GM23248 (cell line): ENCODE data around the gene RFXANK. TPM values are rescaled to one million over a fixed set of nuclear protein-coding genes. Genes with fewer than 3 reads are reported as not detected.

ENCODE experiments used
- DNase-seq: peaks from one replicate; pipeline ENCODE4 v3.0.0-alpha.2; 2015
- H2AFZ ChIP-seq: fragments of 200-600 bp; sonication (generic); 2 replicates; pipeline ENCODE4 v1.6.1; 2016; ENCODE audit warnings: antibody characterized with exemption
- H3F3A ChIP-seq: fragments of 200-600 bp; sonication (generic); 2 replicates; pipeline ENCODE4 v1.6.1; 2016; ENCODE audit warnings: mild to moderate bottlenecking, antibody characterized with exemption, mixed run types; ENCODE audit not compliant: insufficient read depth
- H3K27ac ChIP-seq: fragments of 200-600 bp; sonication (generic); 2 replicates; pipeline ENCODE4 v1.5.1; 2016; ENCODE audit warnings: mild to moderate bottlenecking
- H3K27me3 ChIP-seq: fragments of 200-600 bp; sonication (generic); replicated peaks from 2 replicates; pipeline ENCODE4 v1.6.1; 2016; ENCODE audit warnings: mild to moderate bottlenecking; ENCODE audit not compliant: insufficient read depth
- H3K36me3 ChIP-seq: fragments of 200-600 bp; sonication (generic); 2 replicates; pipeline ENCODE4 v1.6.1; 2016; ENCODE audit warnings: low read depth, mild to moderate bottlenecking
- H3K4me1 ChIP-seq: fragments of 200-600 bp; sonication (generic); 2 replicates; pipeline ENCODE4 v1.6.1; 2016; ENCODE audit warnings: mild to moderate bottlenecking; ENCODE audit not compliant: insufficient read depth
- H3K4me2 ChIP-seq: fragments of 200-600 bp; sonication (generic); one replicate; pipeline ENCODE4 v1.6.1; 2016; ENCODE audit warnings: mild to moderate bottlenecking; ENCODE audit not compliant: unreplicated experiment
- H3K4me3 ChIP-seq: fragments of 200-600 bp; sonication (generic); 2 replicates; pipeline ENCODE4 v1.5.1; 2016; ENCODE audit warnings: mild to moderate bottlenecking
- H3K79me2 ChIP-seq: fragments of 200-600 bp; sonication (generic); 2 replicates; pipeline ENCODE4 v1.6.1; 2016; ENCODE audit warnings: mild to moderate bottlenecking; ENCODE audit not compliant: insufficient read depth
- H3K9ac ChIP-seq: fragments of 200-600 bp; sonication (generic); 2 replicates; pipeline ENCODE4 v1.6.1; 2016; ENCODE audit warnings: mild to moderate bottlenecking
- H3K9me2 ChIP-seq: fragments of 200-600 bp; sonication (generic); 2 replicates; pipeline ENCODE4 v1.6.1; 2016; ENCODE audit warnings: mixed run types, mild to moderate bottlenecking, moderate library complexity; ENCODE audit not compliant: insufficient read depth
- H3K9me3 ChIP-seq: fragments of 200-600 bp; sonication (generic); one replicate; pipeline ENCODE4 v1.6.1; 2017; ENCODE audit warnings: low read depth
- H4K20me1 ChIP-seq: fragments of 200-600 bp; sonication (generic); 2 replicates; pipeline ENCODE4 v1.6.0; 2016; ENCODE audit not compliant: insufficient read depth
- EZH2 ChIP-seq: fragments of 200-600 bp; sonication (generic); IDR thresholded peaks from 2 replicates; pipeline ENCODE4 v1.6.1; 2018; ENCODE audit warnings: antibody characterized with exemption, mild to moderate bottlenecking; ENCODE audit not compliant: insufficient read depth, poor library complexity, severe bottlenecking
- EZH2phosphoT487 ChIP-seq: fragments of 200-600 bp; sonication (generic); IDR thresholded peaks from 2 replicates; pipeline ENCODE4 v1.6.1; 2018; ENCODE audit warnings: antibody characterized with exemption, moderate library complexity, mild to moderate bottlenecking, low read depth; ENCODE audit not compliant: insufficient read depth
- WGBS, 2 experiments: methylation state at CpG; one replicate each; pipeline ENCODE4 v1.1.6; 2015 to 2017; ENCODE audit warnings: low lambda C conversion rate in 2 of 2, low coverage in 1 of 2; ENCODE audit errors: missing lambda C conversion rate in 2 of 2; 5-methylcytosine and 5-hydroxymethylcytosine counted together
- in situ Hi-C: fragments of 300-500 bp; cut with MboI; formaldehyde crosslinking; loops from 2 replicates; pipeline ENCODE4 v1.15.0; 2020
- polyA plus RNA-seq: library from polyadenylated mRNA; unstranded; fragments of >200 nt; fragmentation: Nextera tagmentation; extraction: Ambion mirVana; gene quantifications from 2 replicates; pipeline ENCODE4 v1.2.1, GENCODE V29; 2016
- small RNA-seq: library from RNA; depleted of rRNA; stranded (forward); fragments of <200 nt; gene quantifications from one replicate; pipeline ENCODE3, GENCODE V24; 2014; ENCODE audit warnings: low read depth, low replicate concordance
- total RNA-seq: library from RNA; depleted of rRNA; stranded (reverse); fragments of >200 nt; shearing (Covaris generic); gene quantifications from 2 replicates; pipeline ENCODE4 v1.2.3, GENCODE V29; 2014; rRNA removed

Gene RFXANK
- total and polyA plus RNA-seq, 2 experiments from 2014 or later, result 42.6 to 44.5 TPM

GRCh38 chr19:19239675-19240074 lies 47.6 kb downstream of the RFXANK start:
- Histone ChIP-seq H3F3A (no peaks in the 10 kb centered on the region), H3K4me3 (no peak overlapping the region), H3K27ac (no peak overlapping the region), H4K20me1 (no peaks in the 10 kb centered on the region), H3K36me3 (no peaks in the 10 kb centered on the region), H3K9me3 (no peaks in the 10 kb centered on the region), H3K79me2 (no peaks in the 10 kb centered on the region), H3K4me1 (no peaks in the 10 kb centered on the region), H2AFZ (no peak overlapping the region), H3K9me2 (no peaks in the 10 kb centered on the region), H3K4me2 (no peak overlapping the region), H3K27me3 (no peaks in the 10 kb centered on the region), H3K9ac (no peak overlapping the region)
- TF ChIP-seq EZH2phosphoT487 (no peak), EZH2 (no peak)
- in situ Hi-C loops, result no loop called here
- DNase-seq, result no peak

DNA sequence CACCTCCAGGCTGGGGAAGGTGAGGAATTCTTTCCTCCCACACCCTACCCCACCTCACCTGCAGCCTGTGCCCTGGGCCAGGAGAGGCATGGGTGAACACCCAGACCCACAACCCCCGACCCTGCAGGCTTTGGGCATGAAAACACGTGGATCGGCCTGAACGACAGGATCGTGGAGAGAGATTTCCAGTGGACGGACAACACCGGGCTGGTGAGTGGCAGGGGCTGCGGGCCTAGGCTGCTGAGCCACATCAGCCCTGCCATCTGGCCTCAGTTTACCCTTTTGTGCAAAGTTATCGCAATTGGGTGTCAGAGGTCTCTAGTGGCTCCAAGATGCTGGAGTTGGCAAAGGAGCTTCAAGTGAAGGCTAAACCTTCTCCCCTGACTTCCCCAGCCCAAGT lies 48.4 kb downstream of the RFXANK start:
- no peak for TF ChIP-seq EZH2phosphoT487
- TF ChIP-seq EZH2, result no peak
- DNase-seq, result no peak
- Histone ChIP-seq H3K9me3 (no peaks in the 10 kb centered on the region), H3K4me3 (no peak overlapping the region), H3K4me2 (no peak overlapping the region), H3K36me3 (no peaks in the 10 kb centered on the region), H2AFZ (no peak overlapping the region), H3F3A (no peaks in the 10 kb centered on the region), H3K9me2 (no peaks in the 10 kb centered on the region), H3K4me1 (no peaks in the 10 kb centered on the region), H3K79me2 (no peaks in the 10 kb centered on the region), H3K27me3 (no peaks in the 10 kb centered on the region), H3K9ac (no peak overlapping the region), H4K20me1 (no peaks in the 10 kb centered on the region), H3K27ac (no peak overlapping the region)
- in situ Hi-C loops, result no loop called here
- WGBS, 2 experiments, result 48 to 52% methylated on average over 9 of the region's 9 CpGs

DNA sequence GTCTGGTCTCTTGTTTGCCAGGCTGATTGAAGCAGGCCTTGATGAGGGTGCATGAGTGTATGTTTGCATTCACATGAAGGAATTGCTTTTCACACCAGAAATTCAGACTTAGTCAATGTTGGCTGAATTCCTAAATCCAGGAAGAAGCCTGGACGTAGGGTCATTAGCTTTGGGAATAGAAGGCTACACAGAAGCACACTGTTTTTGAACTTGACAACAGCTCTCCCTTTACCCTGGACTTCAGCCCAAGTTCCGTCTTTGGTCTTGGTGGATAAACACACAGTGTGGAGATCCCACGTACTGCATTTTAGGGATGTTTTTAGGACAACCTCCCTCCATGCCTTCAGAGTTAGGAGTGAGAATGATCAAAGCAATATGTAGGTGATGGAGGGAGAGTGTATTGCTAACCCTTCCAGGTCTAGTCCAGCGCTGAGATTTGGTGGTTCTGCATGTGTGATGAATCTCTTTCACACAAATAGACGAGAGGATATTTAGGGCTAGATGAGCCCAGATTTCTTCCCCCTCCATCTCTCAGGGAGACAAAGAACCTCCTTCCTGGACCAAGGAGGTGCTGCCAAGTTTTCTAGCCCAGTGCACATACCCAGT lies 58.2 kb downstream of the RFXANK start:
- Histone ChIP-seq H3K27ac (no peak overlapping the region), H3K9ac (no peak overlapping the region), H3K36me3 (no peaks in the 10 kb centered on the region), H3K9me2 (no peaks in the 10 kb centered on the region), H3K9me3 (no peaks in the 10 kb centered on the region), H3K4me3 (no peak overlapping the region), H4K20me1 (no peaks in the 10 kb centered on the region), H3K4me1 (no peaks in the 10 kb centered on the region), H3K4me2 (no peak overlapping the region), H3K27me3 (peaks cover 31% of the 10 kb centered on the region), H3F3A (no peaks in the 10 kb centered on the region), H3K79me2 (no peaks in the 10 kb centered on the region), H2AFZ (no peak overlapping the region)
- 36 to 37% methylated on average over 5 of the region's 5 CpGs for WGBS, 2 experiments
- DNase-seq, result no peak
- TF ChIP-seq EZH2phosphoT487, result no peak
- no peak for TF ChIP-seq EZH2
- in situ Hi-C loops, result no loop called here

Small RNA genes lying within 50 kb of the gene (small RNA-seq; reads per million reads assigned to genes)
- gene RNU6-1028P, result not detected

Other genes with a start within 250 kb of the RFXANK start
- 27.6 and 29.7 TPM in 2 replicates for gene SUGP2, start 158.7 kb upstream of the RFXANK start, total RNA-seq
- 26.7 and 28.8 TPM in 2 replicates for gene SUGP2, start 158.7 kb upstream of the RFXANK start, polyA plus RNA-seq
- 43.1 and 45.0 TPM in 2 replicates for gene ARMC6, start 158.7 kb upstream of the RFXANK start, total RNA-seq
- 23.9 and 26.0 TPM in 2 replicates for gene ARMC6, start 158.7 kb upstream of the RFXANK start, polyA plus RNA-seq
- gene SLC25A42, start 128.3 kb upstream of the RFXANK start, total RNA-seq, result 6.9 and 7.3 TPM in 2 replicates
- gene SLC25A42, start 128.3 kb upstream of the RFXANK start, polyA plus RNA-seq, result 4.8 and 5.9 TPM in 2 replicates
- gene TMEM161A, start 53.8 kb upstream of the RFXANK start, total RNA-seq, result 33.7 and 36.8 TPM in 2 replicates
- 29.1 and 32.5 TPM in 2 replicates for gene TMEM161A, start 53.8 kb upstream of the RFXANK start, polyA plus RNA-seq
- 0.22 and 0.38 TPM in 2 replicates for gene MEF2B, start 22.0 kb upstream of the RFXANK start, total RNA-seq
- gene MEF2B, start 22.0 kb upstream of the RFXANK start, polyA plus RNA-seq, result 0.20 and 0.33 TPM in 2 replicates
- gene BORCS8, start 106 bp upstream of the RFXANK start, total RNA-seq, result 9.7 and 14.7 TPM in 2 replicates
- 23.1 and 24.5 TPM in 2 replicates for gene BORCS8, start 106 bp upstream of the RFXANK start, polyA plus RNA-seq
- 14.3 and 19.5 TPM in 2 replicates for gene NR2C2AP, start 11.2 kb downstream of the RFXANK start, total RNA-seq
- gene NR2C2AP, start 11.2 kb downstream of the RFXANK start, polyA plus RNA-seq, result 13.5 and 14.2 TPM in 2 replicates
- not detected in 2 replicates for gene NCAN, start 19.7 kb downstream of the RFXANK start, total RNA-seq
- gene NCAN, start 19.7 kb downstream of the RFXANK start, polyA plus RNA-seq, result not detected in 2 replicates
- gene TM6SF2, start 81.0 kb downstream of the RFXANK start, total RNA-seq, result 1.9 and 5.7 TPM in 2 replicates
- gene TM6SF2, start 81.0 kb downstream of the RFXANK start, polyA plus RNA-seq, result 2.1 and 4.0 TPM in 2 replicates
- 25.6 and 26.6 TPM in 2 replicates for gene SUGP1, start 128.3 kb downstream of the RFXANK start, total RNA-seq
- gene SUGP1, start 128.3 kb downstream of the RFXANK start, polyA plus RNA-seq, result 50.5 and 55.6 TPM in 2 replicates
- gene MAU2, start 128.6 kb downstream of the RFXANK start, total RNA-seq, result 25.4 and 25.7 TPM in 2 replicates
- gene MAU2, start 128.6 kb downstream of the RFXANK start, polyA plus RNA-seq, result 22.2 and 23.0 TPM in 2 replicates
- 42.7 and 52.1 TPM in 2 replicates for gene GATAD2A, start 213.4 kb downstream of the RFXANK start, total RNA-seq
- gene GATAD2A, start 213.4 kb downstream of the RFXANK start, polyA plus RNA-seq, result 13.9 and 15.4 TPM in 2 replicates